GM18520 (cell line): ENCODE results near the gene PREB.
"Not testable (repeated sequence)": the region's sequence is repeated elsewhere in the genome, so short reads cannot be mapped to it uniquely, and the experiment has no call there.

Source experiments
- ATAC-seq: cut with Tn5 transposase; IDR thresholded peaks from one replicate; pipeline ENCODE4 v1.9.1; 2021; ENCODE audit not compliant: unreplicated experiment

PREB gene

GRCh38 chr2:27127883-27128667, 6.4 kb downstream of the PREB start:
- ATAC-seq = no peak

- ATAC-seq = no peak
Measured at GRCh38 chr2:27126252-27126710, 8.2 kb downstream of the PREB start.

- ATAC-seq = no peak
Measured at GRCh38 chr2:27125104-27125503, 9.3 kb downstream of the PREB start.

- ATAC-seq = no peak
Measured at GRCh38 chr2:27123302-27124150, 10.9 kb downstream of the PREB start, which contains the start of gene ABHD1. Gene ABHD1, plus strand, starts transcription at chr2:27123815. Its CDS starts 134 bp downstream, at chr2:27123949.

- ATAC-seq = no peak
Measured at GRCh38 chr2:27122791-27123190, 11.6 kb downstream of the PREB start.

- no peak for ATAC-seq
Measured at GRCh38 chr2:27121906-27122305, 12.5 kb downstream of the PREB start.

GRCh38 chr2:27119330-27119670, 15.1 kb downstream of the PREB start:
- not testable (repeated sequence) for ATAC-seq

GRCh38 chr2:27118525-27119329, 15.7 kb downstream of the PREB start, which contains the start of gene CGREF1:
Gene CGREF1, minus strand, starts transcription at chr2:27119128. Its CDS starts 14,762 bp downstream, at chr2:27104366.
- no peak for ATAC-seq

GRCh38 chr2:27117995-27118524, 16.4 kb downstream of the PREB start:
- ATAC-seq = no peak

GRCh38 chr2:27115519-27115918, 18.9 kb downstream of the PREB start:
- ATAC-seq = no peak

- ATAC-seq = not testable (repeated sequence)
Measured at GRCh38 chr2:27111392-27112078, 22.9 kb downstream of the PREB start.

GRCh38 chr2:27110603-27111352, 23.7 kb downstream of the PREB start:
- ATAC-seq = not testable (repeated sequence)

- ATAC-seq = no peak
Measured at GRCh38 chr2:27109083-27109482, 25.4 kb downstream of the PREB start.

GRCh38 chr2:27108221-27108620, 26.2 kb downstream of the PREB start:
- no peak for ATAC-seq

GRCh38 chr2:27105981-27106380, 28.5 kb downstream of the PREB start:
- no peak for ATAC-seq

GRCh38 chr2:27102329-27102728, 32.1 kb downstream of the PREB start:
- no peak for ATAC-seq

- ATAC-seq = no peak
Measured at GRCh38 chr2:27100036-27100435, 34.4 kb downstream of the PREB start.

GRCh38 chr2:27099334-27099955, 35.0 kb downstream of the PREB start:
- no peak for ATAC-seq

GRCh38 chr2:27097341-27097740, 37.1 kb downstream of the PREB start:
- no peak for ATAC-seq
